H1 (cell line): ENCODE measurements around the gene GALNT15. TPM values are rescaled to one million over a fixed set of nuclear protein-coding genes. Genes with fewer than 3 reads are reported as not detected.

ENCODE experiments used
- CTCF ChIA-PET: fragments of 300-600 bp; sonication (Branson Sonifier 250); formaldehyde crosslinking; loops from one replicate; lab custom pipeline; 2021; ENCODE audit not compliant: partially characterized antibody; lab: Charles Lee
- POLR2A ChIA-PET: fragments of 300-600 bp; sonication (Branson Sonifier 250); formaldehyde crosslinking; loops from one replicate; lab custom pipeline; 2021; ENCODE audit warnings: inconsistent platforms; ENCODE audit not compliant: partially characterized antibody; lab: Charles Lee
- DNase-seq, 2 experiments: peaks; one replicate each; pipeline versions ENCODE4 v3.0.0 to v3.0.0-alpha.2; 2010 to 2022; ENCODE audit warnings: low spot score in 2 of 2, low read depth in 1 of 2, mixed read lengths in 1 of 2
- FAIRE-seq: peaks from 2 replicates; lab custom pipeline; 2011; peaks lifted over from hg19 to GRCh38; lab: Jason Lieb, UNC
- H2AFZ ChIP-seq: 2 replicates; pipeline ENCODE4 v1.8.1; 2012; ENCODE audit warnings: low read length, inconsistent platforms
- H2AK5ac ChIP-seq: 2 replicates; pipeline ENCODE4 v1.6.1; 2013; ENCODE audit warnings: low read depth, low read length
- H2BK120ac ChIP-seq: replicated peaks from 2 replicates; pipeline ENCODE3; 2013; ENCODE audit warnings: low read depth, low read length, inconsistent platforms
- H2BK12ac ChIP-seq: 2 replicates; pipeline ENCODE4 v1.6.1; 2013; ENCODE audit warnings: low read depth, low read length
- H2BK15ac ChIP-seq: 2 replicates; pipeline ENCODE4 v1.6.1; 2013; ENCODE audit warnings: low read length
- H2BK20ac ChIP-seq: 2 replicates; pipeline ENCODE4 v1.6.1; 2013; ENCODE audit warnings: low read length
- H2BK5ac ChIP-seq: 2 replicates; pipeline ENCODE4 v1.6.1; 2013; ENCODE audit warnings: low read depth, low read length
- H3K14ac ChIP-seq: 2 replicates; pipeline ENCODE4 v1.6.1; 2013; ENCODE audit warnings: inconsistent platforms; ENCODE audit not compliant: insufficient read length
- H3K18ac ChIP-seq: 2 replicates; pipeline ENCODE4 v1.6.1; 2013; ENCODE audit warnings: low read length; ENCODE audit errors: extremely low read depth
- H3K23ac ChIP-seq: 2 replicates; pipeline ENCODE4 v1.6.1; 2013; ENCODE audit warnings: inconsistent platforms; ENCODE audit not compliant: insufficient read length
- H3K23me2 ChIP-seq: 2 replicates; pipeline ENCODE4 v1.6.1; 2013; ENCODE audit warnings: low read depth, low read length
- H3K27ac ChIP-seq: 2 replicates; pipeline ENCODE4 v1.6.1; 2011; ENCODE audit warnings: low read depth, low read length, inconsistent platforms
- H3K27me3 ChIP-seq, 4 experiments: replicated peaks in 1 of 4; 1 replicate in 1 of 4; 2 replicates in 3 of 4; pipeline versions ENCODE4 v1.6.1 to v1.8.1; 2011 to 2013; ENCODE audit warnings: low read length in 3 of 4, mild to moderate bottlenecking in 3 of 4, inconsistent platforms in 2 of 4, mixed read lengths in 2 of 4, moderate library complexity in 1 of 4; ENCODE audit not compliant: control insufficient read depth in 3 of 4, insufficient read depth in 3 of 4; ENCODE audit errors: extremely low read depth in 1 of 4
- H3K36me3 ChIP-seq, 4 experiments: 2 replicates each; pipeline versions ENCODE4 v1.6.1 to v1.8.1; 2011 to 2013; ENCODE audit warnings: mild to moderate bottlenecking in 4 of 4, low read length in 3 of 4, moderate library complexity in 2 of 4, control low read depth in 1 of 4, inconsistent platforms in 1 of 4; ENCODE audit not compliant: insufficient read depth in 4 of 4, control insufficient read depth in 2 of 4
- H3K4ac ChIP-seq: replicated peaks from 2 replicates; pipeline ENCODE3; 2013; ENCODE audit warnings: low read length, low read depth, mixed read lengths, inconsistent platforms; ENCODE audit not compliant: insufficient read length
- H3K4me1 ChIP-seq, 4 experiments: replicated peaks in 1 of 4; 1 replicate in 1 of 4; 2 replicates in 3 of 4; pipeline versions ENCODE4 v1.6.1 to v1.8.1; 2011 to 2013; ENCODE audit warnings: low read length in 3 of 4, inconsistent platforms in 2 of 4, mixed read lengths in 1 of 4; ENCODE audit not compliant: insufficient read depth in 4 of 4, control insufficient read depth in 3 of 4
- H3K4me2 ChIP-seq, 2 experiments: 2 replicates each; pipeline versions ENCODE4 v1.6.1 to v1.8.1; 2011 to 2013; ENCODE audit warnings: low read depth in 2 of 2, low read length in 2 of 2, control low read depth in 1 of 2, inconsistent platforms in 1 of 2, mild to moderate bottlenecking in 1 of 2; ENCODE audit not compliant: insufficient read depth in 1 of 2
- H3K4me3 ChIP-seq, 4 experiments: fragments of 200-600, 300-600 bp in 1 of 4; sonication (generic), shearing (Covaris generic), sonication (Bioruptor Twin) in 1 of 4; 2 replicates each; pipeline versions ENCODE4 v1.5.1 to v1.8.1; 2011 to 2016; ENCODE audit warnings: low read length in 4 of 4, low read depth in 3 of 4, control low read depth in 2 of 4, inconsistent platforms in 2 of 4, mild to moderate bottlenecking in 2 of 4, mixed read lengths in 1 of 4, moderate library complexity in 1 of 4; ENCODE audit not compliant: insufficient read depth in 2 of 4; ENCODE audit errors: extremely low read depth in 1 of 4
- H3K56ac ChIP-seq: replicated peaks from 2 replicates; pipeline ENCODE3; 2013; ENCODE audit warnings: low read depth, mild to moderate bottlenecking, mixed read lengths, low read length, inconsistent platforms; ENCODE audit not compliant: insufficient read length
- H3K79me1 ChIP-seq: 2 replicates; pipeline ENCODE4 v1.6.1; 2013; ENCODE audit warnings: low read depth, low read length, control low read depth
- H3K79me2 ChIP-seq, 2 experiments: 2 replicates each; pipeline versions ENCODE4 v1.6.1 to v1.8.1; 2012 to 2013; ENCODE audit warnings: low read length in 2 of 2, mild to moderate bottlenecking in 2 of 2, inconsistent platforms in 1 of 2; ENCODE audit not compliant: insufficient read depth in 2 of 2, control insufficient read depth in 1 of 2
- H3K9ac ChIP-seq, 4 experiments: replicated peaks in 1 of 4; 1 replicate in 1 of 4; 2 replicates in 3 of 4; pipeline versions ENCODE4 v1.6.1 to v1.8.1; 2011 to 2013; ENCODE audit warnings: low read depth in 3 of 4, low read length in 3 of 4, control low read depth in 2 of 4, mild to moderate bottlenecking in 2 of 4, moderate library complexity in 2 of 4, inconsistent platforms in 1 of 4; ENCODE audit errors: extremely low read depth in 1 of 4
- H3K9me3 ChIP-seq, 2 experiments: 2 replicates each; pipeline versions ENCODE4 v1.6.1 to v1.8.1; 2012 to 2013; ENCODE audit warnings: mild to moderate bottlenecking in 2 of 2, moderate library complexity in 2 of 2, control low read depth in 1 of 2, inconsistent platforms in 1 of 2, low read depth in 1 of 2, low read length in 1 of 2, mixed read lengths in 1 of 2; ENCODE audit not compliant: insufficient read depth in 2 of 2
- H4K20me1 ChIP-seq, 2 experiments: replicated peaks in 1 of 2; 2 replicates each; pipeline versions ENCODE3 to v1.8.1; 2011 to 2013; ENCODE audit warnings: inconsistent platforms in 2 of 2, low read length in 2 of 2, mild to moderate bottlenecking in 1 of 2; ENCODE audit not compliant: insufficient read depth in 2 of 2, control insufficient read depth in 1 of 2
- H4K5ac ChIP-seq: 2 replicates; pipeline ENCODE4 v1.6.1; 2013; ENCODE audit warnings: low read length, low read depth, mixed read lengths, inconsistent platforms; ENCODE audit not compliant: insufficient read length
- H4K8ac ChIP-seq: 2 replicates; pipeline ENCODE4 v1.8.0; 2013; ENCODE audit warnings: mild to moderate bottlenecking, moderate library complexity, low read length, inconsistent platforms; ENCODE audit not compliant: insufficient read depth; ENCODE audit errors: extremely low read depth
- H4K91ac ChIP-seq: replicated peaks from 2 replicates; pipeline ENCODE3; 2013; ENCODE audit warnings: low read length, mixed read lengths, inconsistent platforms; ENCODE audit not compliant: insufficient read length
- ATF2 ChIP-seq: IDR thresholded peaks from 2 replicates; pipeline ENCODE4 v1.6.1; 2012; ENCODE audit warnings: low read length, inconsistent platforms
- CBX8 ChIP-seq: fragments of 300-800, 300-1000 bp; sonication (generic); IDR thresholded peaks from 2 replicates; pipeline ENCODE4 v1.7.1; 2016; ENCODE audit warnings: low read depth, low read length, borderline replicate concordance
- CEBPB ChIP-seq: IDR thresholded peaks from 2 replicates; pipeline ENCODE4 v1.6.1; 2012; ENCODE audit warnings: low read depth, low read length
- CTBP2 ChIP-seq: IDR thresholded peaks from 2 replicates; pipeline ENCODE4 v1.7.0; 2011; ENCODE audit warnings: borderline replicate concordance, mild to moderate bottlenecking, moderate library complexity, mixed read lengths, low read length; ENCODE audit not compliant: insufficient read depth, insufficient read length
- FOSL1 ChIP-seq: IDR thresholded peaks from 2 replicates; pipeline ENCODE4 v1.6.1; 2011; ENCODE audit warnings: mild to moderate bottlenecking, low read depth, low read length, moderate library complexity; ENCODE audit not compliant: insufficient read depth
- HDAC6 ChIP-seq: IDR thresholded peaks from one replicate; pipeline ENCODE4 v1.7.1; 2012; ENCODE audit warnings: low read depth, mild to moderate bottlenecking, inconsistent platforms, low read length, moderate library complexity
- NANOG ChIP-seq: IDR thresholded peaks from 2 replicates; pipeline ENCODE4 v1.6.1; 2011; ENCODE audit warnings: low read length, low read depth, mild to moderate bottlenecking, inconsistent platforms; ENCODE audit not compliant: insufficient read depth, poor library complexity, severe bottlenecking
- SIX5 ChIP-seq: IDR thresholded peaks from 2 replicates; pipeline ENCODE4 v1.6.1; 2011; ENCODE audit warnings: mild to moderate bottlenecking, low read depth, low read length
- TAF7 ChIP-seq: optimal IDR thresholded peaks from 2 replicates; pipeline ENCODE3; 2011; ENCODE audit warnings: low read depth, mild to moderate bottlenecking, inconsistent platforms, low read length, moderate library complexity, borderline replicate concordance
- USF2 ChIP-seq: IDR thresholded peaks from 2 replicates; pipeline ENCODE4 v1.6.1; 2011; ENCODE audit warnings: low read length, improper control_type of control experiment
- WGBS, 2 experiments: shearing (Covaris generic) in 1 of 2; methylation state at CpG; one replicate each; pipeline versions ENCODE4 v1.1.6 to v1.1.7; 2013 to 2015; ENCODE audit warnings: low lambda C conversion rate in 2 of 2, mixed read lengths in 2 of 2, inconsistent platforms in 1 of 2, low coverage in 1 of 2, missing lambda C conversion rate in 1 of 2; ENCODE audit not compliant: insufficient replicate concordance in 2 of 2, insufficient coverage in 1 of 2, insufficient read length in 1 of 2; ENCODE audit errors: extremely low coverage in 1 of 2, missing lambda C conversion rate in 1 of 2; 5-methylcytosine and 5-hydroxymethylcytosine counted together
- polyA plus RNA-seq, 7 experiments: library from polyadenylated mRNA; depleted of rRNA in 3 of 7; stranded (reverse) in 5 of 7; unstranded in 2 of 7; fragments of >200 nt in 5 of 7; fragments of 200-250 nt in 2 of 7; gene quantifications; 1 replicate in 5 of 7; 2 replicates in 1 of 7; 4 replicates in 1 of 7; pipeline versions ENCODE4 v1.2.1 to v1.2.3, GENCODE V29; 2011 to 2013; ENCODE audit warnings: missing spikeins in 2 of 7, mixed read lengths in 2 of 7
- total RNA-seq: library from RNA; stranded (reverse); fragmentation: NEBNext Ultra II Directional; extraction: Animal tissue kit (Norgen Biotek cat#: 25700); gene quantifications from 2 replicates; pipeline ENCODE4 v1.2.1, GENCODE V29; 2021

GALNT15 gene
- total and polyA plus RNA-seq, 2 of the 8 experiments (the other 6 are each of a cell fraction or from before 2014, with no cell fraction given): 0.02 TPM; not detected in 1

- FAIRE-seq: no peak
- H3K36me3 ChIP-seq: no peaks in the 10 kb centered on the region
- no peak overlapping the region for H4K8ac ChIP-seq
- CTCF ChIA-PET: interaction anchor here (1.4 kb wide), 1 partner anchor 156 kb away, joined by 3 read pairs; no protein-coding TSS in a partner anchor
- H3K27ac ChIP-seq: no peak overlapping the region
- no peak overlapping the region for H2BK20ac ChIP-seq
- H4K20me1 ChIP-seq: no peaks in the 10 kb centered on the region
- no peaks in the 10 kb centered on the region; a peak in 1 of 7 replicates for H3K27me3 ChIP-seq
- H2AFZ ChIP-seq: no peak overlapping the region
- POLR2A ChIA-PET: no interaction called here
- no peak overlapping the region for H2BK5ac ChIP-seq
- no peak overlapping the region for H2AK5ac ChIP-seq
- H2BK12ac ChIP-seq: no peak overlapping the region
- no peak overlapping the region for H3K56ac ChIP-seq
- H3K4ac ChIP-seq: no peak overlapping the region
- no peak overlapping the region for H3K18ac ChIP-seq
- no peak overlapping the region for H3K14ac ChIP-seq
- no peaks in the 10 kb centered on the region for H3K79me2 ChIP-seq
- H3K4me3 ChIP-seq: no peak overlapping the region
- H2BK15ac ChIP-seq: no peak overlapping the region
- H3K79me1 ChIP-seq: no peaks in the 10 kb centered on the region
- peaks cover 0 to 7% (median 3%) of the 10 kb centered on the region in 4 experiments; a peak in 4 of 7 replicates for H3K4me1 ChIP-seq
- no peaks in the 10 kb centered on the region for H3K23me2 ChIP-seq
- no peak overlapping the region for H4K5ac ChIP-seq
- no peak overlapping the region for H3K23ac ChIP-seq
- no peak overlapping the region for H4K91ac ChIP-seq
- no peak overlapping the region for H2BK120ac ChIP-seq
- no peak overlapping the region for H3K9ac ChIP-seq
- H3K9me3 ChIP-seq: no peaks in the 10 kb centered on the region
- no peak overlapping the region for H3K4me2 ChIP-seq
- DNase-seq: no peak
- WGBS, 2 experiments: 95% methylated on average over 14 of the region's 14 CpGs; no CpG with 5 or more reads in 1 of the 2 experiments
- no peak for TF ChIP-seq TAF7
- TF ChIP-seq ATF2: no peak
- TF ChIP-seq HDAC6: no peak
- no peak for TF ChIP-seq SIX5
- TF ChIP-seq CEBPB: no peak
- no peak for TF ChIP-seq CBX8
- no peak for TF ChIP-seq FOSL1
- no peak for TF ChIP-seq NANOG
- no peak for TF ChIP-seq CTBP2
- no peak for TF ChIP-seq USF2
These were observed 30.3 kb downstream of the GALNT15 start for GRCh38 chr3:16204751-16205150.
